Measurements from ENCODE around the gene FOXN3.

- no peak for TF ChIP-seq CTCF (IDR thresholded peaks at IDR 0.05)
- TF ChIP-seq TCF7L2 (IDR thresholded peaks at IDR 0.05; ENCODE audit: low read depth, low read length) = no peak
- TF ChIP-seq POLR2AphosphoS5 (IDR thresholded peaks at IDR 0.05; ENCODE audit: low read depth, low read length) = no peak
These were observed 10.7 kb downstream of the FOXN3 start for GRCh38 chr14:89406361-89406760.
